Measurements from ENCODE around the gene DCTN4.

Gene DCTN4

GRCh38 chr5:150692276-150692675, 66.5 kb downstream of the DCTN4 start:
- H3K4me3 Mint-ChIP-seq = no peak overlapping the region
- H3K27ac Mint-ChIP-seq = peak overlapping the region; percentile 57 to 76
- H3K4me1 Mint-ChIP-seq (ENCODE audit: low read depth in 2 of 2) = no peaks in the 10 kb centered on the region
- no peaks in the 10 kb centered on the region for H3K27me3 Mint-ChIP-seq
- peaks cover 77% of the 10 kb centered on the region for H3K36me3 Mint-ChIP-seq (ENCODE audit: insufficient read depth)
- ATAC-seq (replicated peaks) = no peak
- no peaks in the 10 kb centered on the region for H3K9me3 Mint-ChIP-seq
- no peak for DNase-seq

- ATAC-seq (replicated peaks) (no peak), DNase-seq (no peak)
- H3K36me3 Mint-ChIP-seq (ENCODE audit: insufficient read depth) = peaks cover 68% of the 10 kb centered on the region
- no peaks in the 10 kb centered on the region for H3K4me1 Mint-ChIP-seq (ENCODE audit: low read depth in 2 of 2)
- peak overlapping the region in 1 of 2 donors; percentile 46 for H3K27ac Mint-ChIP-seq
- H3K4me3 Mint-ChIP-seq = no peak overlapping the region
- no peaks in the 10 kb centered on the region for H3K27me3 Mint-ChIP-seq
- H3K9me3 Mint-ChIP-seq = no peaks in the 10 kb centered on the region
These were observed 68.1 kb downstream of the DCTN4 start for GRCh38 chr5:150690760-150691159.

DNA sequence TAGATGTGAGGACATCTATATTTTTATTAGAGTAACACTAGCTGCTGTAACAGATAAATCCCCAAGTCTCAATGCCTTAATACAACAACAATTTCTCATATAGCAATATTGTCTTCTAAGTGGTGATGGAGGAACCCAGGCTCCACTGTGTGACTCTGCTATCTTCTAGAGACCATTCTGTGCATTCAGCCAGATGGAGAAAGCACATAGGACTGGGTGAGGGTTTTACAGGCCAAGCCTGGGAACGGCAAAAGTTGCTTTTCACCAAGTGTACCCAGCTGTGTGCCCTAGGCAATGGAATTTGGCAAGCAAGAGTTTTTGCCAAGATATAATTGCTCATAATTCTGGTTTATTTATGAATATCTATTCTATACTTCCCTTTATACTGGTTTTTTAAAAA, 69.7 kb downstream of the DCTN4 start:
- no peak overlapping the region for H3K27ac Mint-ChIP-seq
- ATAC-seq (replicated peaks) = no peak
- H3K4me3 Mint-ChIP-seq = no peak overlapping the region
- DNase-seq = no peak
- peaks cover 52% of the 10 kb centered on the region for H3K36me3 Mint-ChIP-seq (ENCODE audit: insufficient read depth)
- H3K9me3 Mint-ChIP-seq = no peaks in the 10 kb centered on the region
- H3K4me1 Mint-ChIP-seq (ENCODE audit: low read depth in 2 of 2) = no peaks in the 10 kb centered on the region
- H3K27me3 Mint-ChIP-seq = no peaks in the 10 kb centered on the region

DNA sequence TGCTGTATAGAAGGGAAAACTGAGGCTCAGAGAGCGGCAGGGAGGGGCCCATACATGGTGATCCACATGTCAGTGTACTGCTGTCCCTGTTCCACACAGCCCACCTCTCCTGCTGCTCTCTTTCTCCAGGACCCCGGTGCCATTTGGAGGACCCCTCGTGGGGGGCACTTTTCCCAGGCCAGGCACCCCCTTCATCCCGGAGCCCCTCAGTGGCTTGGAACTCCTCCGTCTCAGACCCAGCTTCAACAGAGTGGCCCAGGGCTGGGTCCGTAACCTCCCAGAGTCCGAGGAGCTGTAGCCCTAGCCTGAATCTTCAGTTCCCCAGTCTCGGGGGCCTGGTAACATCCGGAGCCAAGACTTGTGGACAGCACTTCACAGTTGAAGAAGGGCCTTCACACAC, 82.2 kb downstream of the DCTN4 start:
- H3K27ac Mint-ChIP-seq = no peak overlapping the region
- no peak for DNase-seq
- peaks cover 0 to 12% of the 10 kb centered on the region in 2 donors for H3K27me3 Mint-ChIP-seq
- no peaks in the 10 kb centered on the region for H3K9me3 Mint-ChIP-seq
- H3K4me3 Mint-ChIP-seq = no peak overlapping the region
- no peak for ATAC-seq (replicated peaks)
- H3K36me3 Mint-ChIP-seq (ENCODE audit: insufficient read depth) = no peaks in the 10 kb centered on the region
- H3K4me1 Mint-ChIP-seq (ENCODE audit: low read depth in 2 of 2) = peaks cover 5% of the 10 kb centered on the region in 2 donors

DNA sequence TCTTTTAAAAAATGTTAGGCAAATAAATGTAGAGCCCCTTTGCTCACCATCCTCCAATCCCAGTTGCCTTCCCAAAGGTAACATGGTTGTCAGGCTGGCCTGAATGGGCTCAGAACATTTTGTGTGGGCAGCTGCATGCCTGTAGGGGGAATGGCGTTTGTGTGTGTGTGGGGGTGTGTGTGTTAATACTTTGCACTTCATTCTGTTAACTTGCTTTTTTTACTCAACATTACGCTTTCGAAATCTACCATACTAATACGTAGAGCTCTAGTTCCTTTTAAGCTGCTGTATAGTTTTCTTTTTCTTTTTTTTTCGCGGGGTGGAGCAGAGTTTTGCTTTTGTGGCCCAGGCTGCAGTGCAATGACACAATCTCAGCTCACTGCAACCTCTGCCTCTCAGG, 83.7 kb downstream of the DCTN4 start:
- no peaks in the 10 kb centered on the region for H3K9me3 Mint-ChIP-seq
- DNase-seq (no peak), ATAC-seq (replicated peaks) (no peak)
- peaks cover 5% of the 10 kb centered on the region in 2 donors for H3K4me1 Mint-ChIP-seq (ENCODE audit: low read depth in 2 of 2)
- no peak overlapping the region for H3K27ac Mint-ChIP-seq
- peaks cover 11 to 26% of the 10 kb centered on the region in 2 donors for H3K27me3 Mint-ChIP-seq
- no peak overlapping the region for H3K4me3 Mint-ChIP-seq
- no peaks in the 10 kb centered on the region for H3K36me3 Mint-ChIP-seq (ENCODE audit: insufficient read depth)

DNA sequence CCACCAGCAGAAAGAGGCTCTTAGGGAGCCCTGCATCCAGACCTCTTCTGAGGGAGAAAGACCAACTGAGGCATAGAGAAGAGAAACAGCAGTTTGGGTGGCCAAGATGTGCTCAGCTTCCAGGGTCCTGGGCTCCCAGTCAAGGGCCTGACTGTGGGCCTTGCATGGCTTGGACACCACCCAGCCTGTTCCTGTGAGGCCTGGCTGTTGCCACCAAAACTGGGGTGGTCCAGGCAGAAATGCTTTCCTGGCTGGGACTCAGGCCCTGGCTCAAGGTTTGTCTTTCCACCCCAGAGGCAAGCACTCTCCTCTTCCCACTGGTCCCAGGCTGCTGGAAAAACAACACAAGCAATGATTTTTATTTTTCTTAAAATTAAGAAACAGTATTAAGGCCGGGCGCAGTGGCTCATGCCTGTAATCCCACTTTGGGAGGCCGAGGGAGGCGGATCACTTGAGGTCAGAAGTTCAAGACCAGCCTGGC, 84.4 kb downstream of the DCTN4 start:
- no peak overlapping the region for H3K27ac Mint-ChIP-seq
- H3K9me3 Mint-ChIP-seq = no peaks in the 10 kb centered on the region
- ATAC-seq (replicated peaks) (no peak), DNase-seq (no peak)
- peaks cover 16 to 32% of the 10 kb centered on the region in 2 donors for H3K27me3 Mint-ChIP-seq
- H3K4me3 Mint-ChIP-seq = no peak overlapping the region
- H3K36me3 Mint-ChIP-seq (ENCODE audit: insufficient read depth) = no peaks in the 10 kb centered on the region
- H3K4me1 Mint-ChIP-seq (ENCODE audit: low read depth in 2 of 2) = peaks cover 5% of the 10 kb centered on the region in 2 donors

DNA sequence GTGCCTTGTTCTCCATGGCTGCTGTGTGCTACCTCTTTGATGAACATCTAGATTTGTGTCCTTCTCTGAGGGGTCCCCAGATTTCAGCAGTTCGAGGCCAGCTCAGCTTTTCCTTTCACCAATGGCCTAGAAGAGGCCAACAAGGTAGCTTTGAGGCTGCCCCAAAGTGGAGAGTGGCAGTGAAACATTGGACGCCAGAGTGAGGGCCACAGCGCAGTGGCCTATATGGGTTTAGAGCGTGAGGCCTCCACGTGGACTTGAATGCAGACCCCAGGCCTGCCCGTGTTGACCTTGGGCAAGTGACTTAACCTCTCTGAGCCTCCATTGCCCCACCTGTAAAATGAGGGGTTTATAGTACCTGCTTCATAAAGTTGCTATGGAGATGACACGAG, 85.9 kb downstream of the DCTN4 start:
- ATAC-seq (replicated peaks) (no peak), DNase-seq (no peak)
- H3K9me3 Mint-ChIP-seq = no peaks in the 10 kb centered on the region
- H3K4me3 Mint-ChIP-seq = peak overlapping the region; percentile 64 to 76
- no peaks in the 10 kb centered on the region for H3K36me3 Mint-ChIP-seq (ENCODE audit: insufficient read depth)
- peaks cover 5% of the 10 kb centered on the region in 2 donors for H3K4me1 Mint-ChIP-seq (ENCODE audit: low read depth in 2 of 2)
- H3K27me3 Mint-ChIP-seq = peaks cover 16 to 32% of the 10 kb centered on the region in 2 donors
- H3K27ac Mint-ChIP-seq = no peak overlapping the region

GRCh38 chr5:150672237-150672883, 86.5 kb downstream of the DCTN4 start:
- no peaks in the 10 kb centered on the region for H3K36me3 Mint-ChIP-seq (ENCODE audit: insufficient read depth)
- peaks cover 16 to 32% of the 10 kb centered on the region in 2 donors for H3K27me3 Mint-ChIP-seq
- no peaks in the 10 kb centered on the region for H3K9me3 Mint-ChIP-seq
- peaks cover 5% of the 10 kb centered on the region in 2 donors for H3K4me1 Mint-ChIP-seq (ENCODE audit: low read depth in 2 of 2)
- DNase-seq (no peak), ATAC-seq (replicated peaks) (peak; percentile 71)
- no peak overlapping the region for H3K27ac Mint-ChIP-seq
- peak overlapping the region; percentile 64 to 76 for H3K4me3 Mint-ChIP-seq

GRCh38 chr5:150671509-150672236, 87.1 kb downstream of the DCTN4 start:
- Mint-ChIP-seq H3K4me3 (peak overlapping the region; percentile 64 to 76), H3K36me3 (ENCODE audit: insufficient read depth) (no peaks in the 10 kb centered on the region), H3K27me3 (peaks cover 16 to 32% of the 10 kb centered on the region in 2 donors), H3K9me3 (no peaks in the 10 kb centered on the region), H3K4me1 (ENCODE audit: low read depth in 2 of 2) (peaks cover 5% of the 10 kb centered on the region in 2 donors), H3K27ac (no peak overlapping the region)
- peak; percentile 67 for ATAC-seq (replicated peaks)
- no peak for DNase-seq

DNA sequence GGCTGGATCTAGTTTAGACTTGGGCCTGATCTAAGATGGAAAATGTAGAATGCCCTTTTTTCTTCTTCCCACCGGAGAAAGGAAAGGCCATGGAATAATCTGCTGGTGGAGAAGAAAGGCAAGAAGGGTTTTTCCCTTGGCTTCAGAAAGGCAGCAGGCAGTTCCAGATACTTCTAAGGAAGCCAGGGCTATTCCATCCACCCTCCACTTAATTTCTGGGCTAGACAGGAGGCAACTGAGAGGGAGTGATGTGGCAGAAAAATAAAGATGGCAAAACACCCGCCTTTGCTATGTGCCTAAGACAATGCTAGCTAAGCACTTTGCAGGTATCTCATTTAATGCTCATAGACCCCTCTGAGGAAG, 87.9 kb downstream of the DCTN4 start:
- Mint-ChIP-seq H3K36me3 (ENCODE audit: insufficient read depth) (no peaks in the 10 kb centered on the region), H3K4me3 (peak overlapping the region; percentile 51 to 57)

GRCh38 chr5:150670275-150670947, 88.4 kb downstream of the DCTN4 start:
- no peaks in the 10 kb centered on the region for H3K9me3 Mint-ChIP-seq
- H3K4me3 Mint-ChIP-seq = peak overlapping the region; percentile 51 to 57
- H3K27me3 Mint-ChIP-seq = peaks cover 16 to 32% of the 10 kb centered on the region in 2 donors
- no peak overlapping the region for H3K27ac Mint-ChIP-seq
- no peaks in the 10 kb centered on the region for H3K36me3 Mint-ChIP-seq (ENCODE audit: insufficient read depth)
- ATAC-seq (replicated peaks) (no peak), DNase-seq (no peak)
- H3K4me1 Mint-ChIP-seq (ENCODE audit: low read depth in 2 of 2) = peaks cover 5% of the 10 kb centered on the region in 2 donors

More for the DNA sequence above, 87.9 kb downstream of the DCTN4 start:
- peaks cover 5% of the 10 kb centered on the region in 2 donors for H3K4me1 Mint-ChIP-seq (ENCODE audit: low read depth in 2 of 2)
- DNase-seq (no peak), ATAC-seq (replicated peaks) (no peak)
- no peaks in the 10 kb centered on the region for H3K9me3 Mint-ChIP-seq
- peaks cover 16 to 32% of the 10 kb centered on the region in 2 donors for H3K27me3 Mint-ChIP-seq
- no peak overlapping the region for H3K27ac Mint-ChIP-seq

- H3K9me3 Mint-ChIP-seq = no peaks in the 10 kb centered on the region
- peaks cover 22 to 47% of the 10 kb centered on the region in 2 donors for H3K27me3 Mint-ChIP-seq
- ATAC-seq (replicated peaks) (no peak), DNase-seq (no peak)
- no peak overlapping the region for H3K4me3 Mint-ChIP-seq
- H3K27ac Mint-ChIP-seq = no peak overlapping the region
- no peaks in the 10 kb centered on the region for H3K36me3 Mint-ChIP-seq (ENCODE audit: insufficient read depth)
- H3K4me1 Mint-ChIP-seq (ENCODE audit: low read depth in 2 of 2) = no peaks in the 10 kb centered on the region
These were observed 93.8 kb downstream of the DCTN4 start for GRCh38 chr5:150665044-150665443.

DNA sequence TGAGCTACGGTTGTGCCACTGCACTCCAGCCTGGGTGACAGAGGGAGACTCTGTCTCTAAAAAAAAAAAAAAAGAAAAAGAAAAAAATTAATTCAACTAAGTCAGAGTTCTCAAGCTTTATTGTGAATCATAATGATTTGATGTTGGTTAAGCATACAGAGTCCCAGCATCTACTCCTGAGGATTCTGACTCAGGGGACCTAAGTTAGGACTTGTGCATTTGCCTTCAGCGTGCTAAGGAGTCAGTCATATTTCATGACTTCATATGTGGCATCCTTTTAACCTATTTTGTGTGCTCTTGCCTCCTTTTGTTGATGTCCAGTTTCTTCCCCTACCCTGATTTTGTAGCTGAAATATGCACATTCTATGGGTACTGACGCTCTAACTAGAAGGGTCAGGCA, 94.9 kb downstream of the DCTN4 start:
- ATAC-seq (replicated peaks) (no peak), DNase-seq (no peak)
- Mint-ChIP-seq H3K4me1 (ENCODE audit: low read depth in 2 of 2) (no peaks in the 10 kb centered on the region), H3K27ac (no peak overlapping the region), H3K36me3 (ENCODE audit: insufficient read depth) (no peaks in the 10 kb centered on the region), H3K27me3 (peaks cover 17 to 45% of the 10 kb centered on the region in 2 donors), H3K4me3 (no peak overlapping the region), H3K9me3 (no peaks in the 10 kb centered on the region)
